HUES64 (cell line): ENCODE results near the gene DAPK2.

Experiments used
- H3K27ac ChIP-seq: 2 replicates; pipeline ENCODE4 v1.7.0; 2013; ENCODE audit warnings: low read depth, low read length, inconsistent platforms
- H3K27me3 ChIP-seq: 2 replicates; pipeline ENCODE4 v1.6.1; 2013; ENCODE audit warnings: mild to moderate bottlenecking, low read length; ENCODE audit not compliant: insufficient read depth
- H3K36me3 ChIP-seq: 2 replicates; pipeline ENCODE4 v1.6.1; 2013; ENCODE audit warnings: mild to moderate bottlenecking, low read length; ENCODE audit not compliant: insufficient read depth
- H3K4me1 ChIP-seq: 2 replicates; pipeline ENCODE4 v1.6.1; 2013; ENCODE audit warnings: mild to moderate bottlenecking, low read length, moderate library complexity; ENCODE audit not compliant: insufficient read depth
- H3K4me3 ChIP-seq: 2 replicates; pipeline ENCODE4 v1.5.1; 2013; ENCODE audit warnings: mild to moderate bottlenecking, low read length, moderate library complexity
- H3K9ac ChIP-seq: 2 replicates; pipeline ENCODE4 v1.6.1; 2013; ENCODE audit warnings: mild to moderate bottlenecking, low read depth, low read length
- H3K9me3 ChIP-seq: 2 replicates; pipeline ENCODE4 v1.6.1; 2013; ENCODE audit warnings: low read depth, low read length; ENCODE audit not compliant: insufficient read depth
- WGBS: fragments of 150-250, 120-280 bp; methylation state at CpG from one replicate; pipeline ENCODE4 v1.1.7; 2013; ENCODE audit warnings: missing lambda C conversion rate; 5-methylcytosine and 5-hydroxymethylcytosine counted together

DAPK2 gene

GRCh38 chr15:63870043-63870394, 176.3 kb downstream of the DAPK2 start:
- Histone ChIP-seq H3K4me1 (no peaks in the 10 kb centered on the region), H3K36me3 (no peaks in the 10 kb centered on the region), H3K27me3 (no peaks in the 10 kb centered on the region), H3K9me3 (no peaks in the 10 kb centered on the region), H3K9ac (no peak overlapping the region), H3K4me3 (no peak overlapping the region), H3K27ac (no peak overlapping the region)
- WGBS = no CpG with 5 or more reads among the region's 2 CpGs

DNA sequence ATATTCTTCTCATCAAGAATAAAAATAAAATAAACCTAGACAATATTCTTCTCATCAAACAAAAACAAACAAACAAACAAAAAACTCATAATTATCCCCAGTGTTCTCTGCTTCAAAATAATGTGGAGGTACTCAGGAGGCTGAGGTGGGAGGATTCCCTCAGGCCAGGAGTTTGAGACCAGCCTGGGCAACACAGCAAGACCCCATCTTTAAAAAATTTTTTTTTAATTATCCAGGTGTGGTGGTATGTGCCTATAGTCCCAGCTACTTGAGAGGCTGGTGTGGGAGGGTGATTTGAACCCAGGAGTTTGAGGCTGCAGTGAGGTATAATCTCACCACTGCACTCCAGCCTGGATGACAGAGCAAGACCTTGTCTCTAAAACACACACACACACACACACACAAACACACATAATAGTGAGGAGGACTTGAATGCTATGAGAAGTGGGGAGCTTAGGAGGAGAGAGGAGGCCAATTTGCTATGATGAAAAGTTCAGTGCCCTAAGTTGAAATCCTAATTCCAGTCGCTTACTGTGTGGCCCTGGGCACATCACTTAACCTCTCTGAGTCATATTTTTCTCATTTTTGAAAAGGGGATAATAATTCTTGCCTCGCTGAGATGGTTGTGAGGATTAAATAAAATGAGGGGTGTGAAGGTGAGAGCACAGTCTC, 176.8 kb downstream of the DAPK2 start:
- no peak overlapping the region for H3K27ac ChIP-seq
- H3K9me3 ChIP-seq = no peaks in the 10 kb centered on the region
- WGBS = 89% methylated on average over 2 of the region's 2 CpGs
- no peaks in the 10 kb centered on the region for H3K4me1 ChIP-seq
- H3K36me3 ChIP-seq = no peaks in the 10 kb centered on the region
- H3K9ac ChIP-seq = no peak overlapping the region
- H3K4me3 ChIP-seq = no peak overlapping the region
- no peaks in the 10 kb centered on the region for H3K27me3 ChIP-seq

GRCh38 chr15:63864186-63864585, 182.1 kb downstream of the DAPK2 start:
- Histone ChIP-seq H3K9me3 (no peaks in the 10 kb centered on the region), H3K9ac (no peak overlapping the region), H3K27ac (no peak overlapping the region), H3K36me3 (no peaks in the 10 kb centered on the region), H3K27me3 (no peaks in the 10 kb centered on the region), H3K4me1 (no peaks in the 10 kb centered on the region), H3K4me3 (no peak overlapping the region)
- WGBS = 45% methylated on average over 3 of the region's 3 CpGs

DNA sequence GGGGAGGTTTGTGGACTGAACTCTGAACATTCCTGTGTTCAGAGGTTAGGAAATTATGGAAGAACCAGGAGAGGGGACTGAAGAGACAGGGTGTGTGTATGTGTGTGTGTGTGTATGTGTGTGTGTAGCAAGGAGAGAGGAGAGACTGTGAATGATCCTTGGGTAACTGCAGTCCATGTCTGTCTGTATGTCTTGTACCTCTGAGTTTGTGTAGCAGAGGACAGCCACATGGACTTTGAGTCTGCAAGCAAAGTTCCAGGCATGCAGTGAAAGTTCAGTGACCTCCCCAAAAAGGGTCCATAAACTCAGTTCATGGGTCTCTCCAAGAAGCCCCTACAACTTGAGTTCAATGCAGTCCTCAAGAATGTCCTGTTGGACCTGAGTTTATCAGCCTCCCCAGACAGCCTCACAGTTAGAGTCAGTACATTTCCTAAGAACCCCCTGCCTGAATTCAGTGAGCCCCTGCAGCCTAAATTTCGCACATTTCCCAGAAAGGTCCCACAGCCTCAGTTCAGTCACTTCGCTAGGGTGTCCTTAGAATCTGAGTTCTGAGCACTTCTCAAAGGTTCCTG, 184.3 kb downstream of the DAPK2 start:
- Histone ChIP-seq H3K27ac (no peak overlapping the region), H3K4me1 (no peaks in the 10 kb centered on the region), H3K9ac (no peak overlapping the region), H3K9me3 (no peaks in the 10 kb centered on the region), H3K4me3 (no peak overlapping the region), H3K27me3 (no peaks in the 10 kb centered on the region), H3K36me3 (no peaks in the 10 kb centered on the region)
- 95% methylated on average over 2 of the region's 2 CpGs for WGBS

DNA sequence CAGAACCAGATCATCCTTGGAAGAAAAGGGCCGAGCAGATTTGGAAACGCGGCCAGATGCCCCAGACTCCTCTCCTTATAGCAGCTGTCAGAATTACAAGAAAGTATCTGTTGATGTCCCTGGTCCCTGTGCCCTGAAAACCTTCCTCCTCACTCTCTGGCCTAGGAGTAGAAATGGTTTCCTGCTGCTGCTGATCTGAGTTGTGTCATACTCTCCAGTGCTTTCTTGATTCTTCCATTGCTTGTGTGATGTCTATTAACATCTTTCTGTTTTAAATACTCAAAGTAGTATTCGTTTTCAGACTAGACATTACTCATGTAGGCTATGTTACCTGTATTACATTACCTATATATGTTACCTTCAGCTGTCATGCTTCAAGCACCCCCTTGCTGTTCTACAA, 185.7 kb downstream of the DAPK2 start:
- 84% methylated on average over 4 of the region's 4 CpGs for WGBS
- Histone ChIP-seq H3K9me3 (no peaks in the 10 kb centered on the region), H3K4me1 (no peaks in the 10 kb centered on the region)

DNA sequence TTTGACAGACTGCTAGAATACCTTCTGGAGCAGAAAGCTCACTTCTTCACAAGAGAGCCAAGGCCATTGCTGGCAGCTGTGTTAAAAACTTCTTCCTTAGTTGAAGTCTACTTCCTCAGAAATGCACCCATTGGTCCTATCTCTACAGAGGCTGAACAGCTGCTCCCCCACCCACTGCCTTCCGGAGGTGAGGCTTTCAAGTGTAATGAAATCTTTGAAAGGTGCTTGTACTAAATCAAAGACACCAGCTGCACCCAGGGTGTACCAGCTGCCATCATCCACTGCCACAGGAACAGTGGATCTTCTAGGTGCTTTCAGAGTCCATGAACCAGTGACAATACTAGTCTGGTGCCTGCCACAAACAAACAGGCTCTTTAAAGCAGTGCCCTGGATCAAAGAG, 186.1 kb downstream of the DAPK2 start:
- H3K4me3 ChIP-seq = no peak overlapping the region
- WGBS = 80% methylated on average over 1 of the region's 1 CpG
- no peaks in the 10 kb centered on the region for H3K9me3 ChIP-seq
- H3K36me3 ChIP-seq = no peaks in the 10 kb centered on the region
- no peaks in the 10 kb centered on the region for H3K4me1 ChIP-seq
- no peak overlapping the region for H3K27ac ChIP-seq
- no peak overlapping the region for H3K9ac ChIP-seq
- H3K27me3 ChIP-seq = no peaks in the 10 kb centered on the region

More for the DNA sequence above, 185.7 kb downstream of the DAPK2 start:
- Histone ChIP-seq H3K27me3 (no peaks in the 10 kb centered on the region), H3K9ac (no peak overlapping the region), H3K4me3 (no peak overlapping the region), H3K36me3 (no peaks in the 10 kb centered on the region), H3K27ac (no peak overlapping the region)

DNA sequence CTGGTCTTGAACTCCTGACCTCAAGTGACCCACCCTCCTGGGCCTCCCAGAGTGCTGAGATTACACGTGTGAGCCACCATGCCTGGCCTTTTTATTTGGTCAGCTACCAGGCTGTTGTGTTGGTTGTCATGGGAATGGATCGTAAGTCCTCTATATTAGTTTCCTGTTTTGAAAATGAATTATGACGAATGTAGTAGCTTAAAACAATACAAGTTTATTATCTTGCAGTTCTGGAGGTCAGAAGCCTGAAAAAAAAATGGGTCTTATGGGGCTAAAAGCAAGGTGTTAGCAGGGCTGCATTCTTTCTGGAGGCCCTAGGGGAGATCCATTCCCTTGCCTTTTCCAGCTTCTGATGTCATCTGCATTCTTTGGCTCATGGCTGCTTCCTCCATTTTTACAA, 187.4 kb downstream of the DAPK2 start:
- 79% methylated on average over 3 of the region's 3 CpGs for WGBS
- Histone ChIP-seq H3K9me3 (no peaks in the 10 kb centered on the region), H3K4me3 (no peak overlapping the region), H3K4me1 (no peaks in the 10 kb centered on the region), H3K9ac (no peak overlapping the region), H3K36me3 (no peaks in the 10 kb centered on the region), H3K27ac (no peak overlapping the region), H3K27me3 (no peaks in the 10 kb centered on the region)

DNA sequence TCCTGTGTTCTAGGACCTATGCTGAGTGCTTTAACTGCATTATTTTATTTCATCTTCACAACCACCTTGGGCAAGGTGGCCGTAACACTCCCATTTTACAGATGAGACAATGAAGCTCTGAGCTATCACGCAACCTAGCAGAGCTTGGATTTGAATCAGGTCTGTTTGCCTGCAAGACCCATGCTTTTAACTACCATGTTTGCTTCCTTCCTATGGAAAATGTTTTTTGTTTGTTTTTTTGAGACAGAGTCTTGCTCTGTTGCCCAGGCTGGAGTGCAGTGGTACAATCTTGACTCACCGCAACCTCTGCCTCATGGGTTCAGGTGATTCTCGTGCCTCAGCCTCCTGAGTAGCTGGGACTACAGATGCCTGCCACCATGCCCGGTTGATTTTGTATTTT, 187.8 kb downstream of the DAPK2 start:
- H3K27me3 ChIP-seq = no peaks in the 10 kb centered on the region
- H3K4me3 ChIP-seq = no peak overlapping the region
- H3K9me3 ChIP-seq = no peaks in the 10 kb centered on the region
- no peaks in the 10 kb centered on the region for H3K4me1 ChIP-seq
- no peak overlapping the region for H3K9ac ChIP-seq
- H3K27ac ChIP-seq = no peak overlapping the region
- WGBS = 95% methylated on average over 5 of the region's 5 CpGs
- no peaks in the 10 kb centered on the region for H3K36me3 ChIP-seq

- Histone ChIP-seq H3K4me1 (no peaks in the 10 kb centered on the region), H3K27me3 (no peaks in the 10 kb centered on the region), H3K9ac (no peak overlapping the region), H3K4me3 (no peak overlapping the region), H3K9me3 (no peaks in the 10 kb centered on the region), H3K27ac (no peak overlapping the region), H3K36me3 (no peaks in the 10 kb centered on the region)
- WGBS = 89% methylated on average over 3 of the region's 3 CpGs
Observed at GRCh38 chr15:63857461-63857856, 188.8 kb downstream of the DAPK2 start.
